ENCODE data around the gene ELMO1. TPM values are rescaled to one million over a fixed set of nuclear protein-coding genes. Genes with fewer than 3 reads are reported as not detected.

Gene ELMO1
- total and polyA plus RNA-seq, 2 of the 13 experiments (the other 11 are each of a cell fraction or from before 2014, with no cell fraction given) = 0.11 to 0.17 TPM

DNA sequence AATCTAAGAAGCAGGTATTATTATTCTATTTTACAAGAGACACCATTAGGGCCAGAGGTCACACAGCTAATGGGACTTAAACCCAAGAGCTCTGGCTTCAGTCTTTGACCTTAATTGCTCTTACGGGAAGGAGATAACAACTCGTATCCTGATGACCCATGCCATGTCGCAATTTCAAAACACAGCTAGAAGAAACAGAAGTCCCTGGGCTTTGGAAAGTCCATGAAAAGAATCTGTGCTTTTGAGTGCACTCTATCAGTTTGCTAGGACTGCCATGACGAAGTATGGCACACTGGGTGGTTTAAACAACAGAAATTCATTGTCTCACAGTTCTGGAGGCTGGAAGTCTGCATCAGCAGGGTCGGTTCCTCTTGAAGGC, 476.5 kb downstream of the ELMO1 start (continued):
- TF ChIP-seq ZBTB42 (CRISPR knock-in tag; IDR thresholded peaks at IDR 0.05) = no peak
- TF ChIP-seq, protein P1, sequence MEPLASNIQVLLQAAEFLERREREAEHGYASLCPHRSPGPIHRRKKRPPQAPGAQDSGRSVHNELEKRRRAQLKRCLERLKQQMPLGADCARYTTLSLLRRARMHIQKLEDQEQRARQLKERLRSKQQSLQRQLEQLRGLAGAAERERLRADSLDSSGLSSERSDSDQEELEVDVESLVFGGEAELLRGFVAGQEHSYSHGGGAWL (CRISPR knock-in tag; IDR thresholded peaks at IDR 0.05) = no peak
- peak; percentile 93 for TF ChIP-seq RARA (CRISPR knock-in tag; IDR thresholded peaks at IDR 0.05)
- no peak for TF ChIP-seq ZNF629 (CRISPR knock-in tag; conservative IDR thresholded peaks at IDR 0.05)
- peak; percentile 99 for TF ChIP-seq RXRB (CRISPR knock-in tag; IDR thresholded peaks at IDR 0.05; ENCODE audit: borderline replicate concordance)
- no peak for TF ChIP-seq ZNF773 (CRISPR knock-in tag; IDR thresholded peaks at IDR 0.05; ENCODE audit: borderline replicate concordance)
- no peak for TF ChIP-seq ZNF256 (CRISPR knock-in tag; conservative IDR thresholded peaks at IDR 0.05)
- TF ChIP-seq SP5 (CRISPR knock-in tag; IDR thresholded peaks at IDR 0.05; ENCODE audit: borderline replicate concordance, low read depth) = peak; percentile 58
- TF ChIP-seq ZNF354B (CRISPR knock-in tag; IDR thresholded peaks at IDR 0.05) = no peak
- peak; percentile 69; the same call in 1 of the 2 replicates for TF ChIP-seq ETV5 (CRISPR knock-in tag; IDR thresholded peaks at IDR 0.05; ENCODE audit: borderline replicate concordance)
- TF ChIP-seq KLF9 (CRISPR knock-in tag; IDR thresholded peaks at IDR 0.05; ENCODE audit: low read depth) = no peak
- TF ChIP-seq GABPA (IDR thresholded peaks at IDR 0.05; ENCODE audit: low read depth, low read length) = no peak
- no peak for TF ChIP-seq GABPA (CRISPR knock-in tag; IDR thresholded peaks at IDR 0.05; ENCODE audit: low read depth)
- no peak for TF ChIP-seq ZSCAN30 (CRISPR knock-in tag; IDR thresholded peaks at IDR 0.05)
- no peak for TF ChIP-seq DR1 (CRISPR knock-in tag; IDR thresholded peaks at IDR 0.05)
- peak; percentile 57 for TF ChIP-seq HOXA3 (CRISPR knock-in tag; IDR thresholded peaks at IDR 0.05)
- TF ChIP-seq SMAD1 (CRISPR knock-in tag; IDR thresholded peaks at IDR 0.05; ENCODE audit: borderline replicate concordance, low read depth) = no peak
- no peak for TF ChIP-seq ZBTB7B (CRISPR knock-in tag; IDR thresholded peaks at IDR 0.05)
- no peak for TF ChIP-seq KMT2A (CRISPR knock-in tag; IDR thresholded peaks at IDR 0.05)
- TF ChIP-seq MLX (CRISPR knock-in tag; IDR thresholded peaks at IDR 0.05) = 0 out of 2 replicates have a peak, but pooled peaks have one; percentile 13
- TF ChIP-seq, protein P2, sequence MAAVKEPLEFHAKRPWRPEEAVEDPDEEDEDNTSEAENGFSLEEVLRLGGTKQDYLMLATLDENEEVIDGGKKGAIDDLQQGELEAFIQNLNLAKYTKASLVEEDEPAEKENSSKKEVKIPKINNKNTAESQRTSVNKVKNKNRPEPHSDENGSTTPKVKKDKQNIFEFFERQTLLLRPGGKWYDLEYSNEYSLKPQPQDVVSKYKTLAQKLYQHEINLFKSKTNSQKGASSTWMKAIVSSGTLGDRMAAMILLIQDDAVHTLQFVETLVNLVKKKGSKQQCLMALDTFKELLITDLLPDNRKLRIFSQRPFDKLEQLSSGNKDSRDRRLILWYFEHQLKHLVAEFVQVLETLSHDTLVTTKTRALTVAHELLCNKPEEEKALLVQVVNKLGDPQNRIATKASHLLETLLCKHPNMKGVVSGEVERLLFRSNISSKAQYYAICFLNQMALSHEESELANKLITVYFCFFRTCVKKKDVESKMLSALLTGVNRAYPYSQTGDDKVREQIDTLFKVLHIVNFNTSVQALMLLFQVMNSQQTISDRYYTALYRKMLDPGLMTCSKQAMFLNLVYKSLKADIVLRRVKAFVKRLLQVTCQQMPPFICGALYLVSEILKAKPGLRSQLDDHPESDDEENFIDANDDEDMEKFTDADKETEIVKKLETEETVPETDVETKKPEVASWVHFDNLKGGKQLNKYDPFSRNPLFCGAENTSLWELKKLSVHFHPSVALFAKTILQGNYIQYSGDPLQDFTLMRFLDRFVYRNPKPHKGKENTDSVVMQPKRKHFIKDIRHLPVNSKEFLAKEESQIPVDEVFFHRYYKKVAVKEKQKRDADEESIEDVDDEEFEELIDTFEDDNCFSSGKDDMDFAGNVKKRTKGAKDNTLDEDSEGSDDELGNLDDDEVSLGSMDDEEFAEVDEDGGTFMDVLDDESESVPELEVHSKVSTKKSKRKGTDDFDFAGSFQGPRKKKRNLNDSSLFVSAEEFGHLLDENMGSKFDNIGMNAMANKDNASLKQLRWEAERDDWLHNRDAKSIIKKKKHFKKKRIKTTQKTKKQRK (IDR thresholded peaks at IDR 0.05; ENCODE audit: low read length) = no peak
- TF ChIP-seq ELF4 (CRISPR knock-in tag; IDR thresholded peaks at IDR 0.05; ENCODE audit: borderline replicate concordance) = no peak
- TF ChIP-seq TEAD3 (CRISPR knock-in tag; optimal IDR thresholded peaks at IDR 0.05; ENCODE audit: borderline replicate concordance) = peak; percentile 57
- TF ChIP-seq ZFYVE20 (CRISPR knock-in tag; IDR thresholded peaks at IDR 0.05; ENCODE audit: borderline replicate concordance, low read depth) = no peak
- no peak for TF ChIP-seq FOXP1 (IDR thresholded peaks at IDR 0.05)
- peak; percentile 88 for TF ChIP-seq FOXP1 (CRISPR knock-in tag; IDR thresholded peaks at IDR 0.05)
- TF ChIP-seq TARDBP (CRISPR knock-in tag; IDR thresholded peaks at IDR 0.05) = no peak
- no peak for TF ChIP-seq ZNF430 (CRISPR knock-in tag; IDR thresholded peaks at IDR 0.05)
- TF ChIP-seq, protein P3, sequence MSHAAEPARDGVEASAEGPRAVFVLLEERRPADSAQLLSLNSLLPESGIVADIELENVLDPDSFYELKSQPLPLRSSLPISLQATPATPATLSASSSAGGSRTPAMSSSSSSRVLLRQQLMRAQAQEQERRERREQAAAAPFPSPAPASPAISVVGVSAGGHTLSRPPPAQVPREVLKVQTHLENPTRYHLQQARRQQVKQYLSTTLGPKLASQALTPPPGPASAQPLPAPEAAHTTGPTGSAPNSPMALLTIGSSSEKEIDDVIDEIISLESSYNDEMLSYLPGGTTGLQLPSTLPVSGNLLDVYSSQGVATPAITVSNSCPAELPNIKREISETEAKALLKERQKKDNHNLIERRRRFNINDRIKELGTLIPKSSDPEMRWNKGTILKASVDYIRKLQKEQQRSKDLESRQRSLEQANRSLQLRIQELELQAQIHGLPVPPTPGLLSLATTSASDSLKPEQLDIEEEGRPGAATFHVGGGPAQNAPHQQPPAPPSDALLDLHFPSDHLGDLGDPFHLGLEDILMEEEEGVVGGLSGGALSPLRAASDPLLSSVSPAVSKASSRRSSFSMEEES (CRISPR knock-in tag; IDR thresholded peaks at IDR 0.05) = peak; percentile 70; the same call in 1 of the 2 replicates
- TF ChIP-seq ZNF101 (CRISPR knock-in tag; IDR thresholded peaks at IDR 0.05; ENCODE audit: borderline replicate concordance, low read depth) = no peak

All from HepG2 (cell line).